Mucosa of descending colon (tissue), 3 donors: ENCODE data around the gene CRYBA2. TPM values are rescaled to one million over a fixed set of nuclear protein-coding genes. Genes with fewer than 3 reads are reported as not detected.

Experiments
- ATAC-seq: fragments of 200-7000 bp; cut with Tn5 transposase; one replicate; pipeline ENCODE4 v1.9.1; 2020; ENCODE audit warnings: mild to moderate bottlenecking, moderate library complexity
- DNase-seq, 3 donors: peaks; one replicate each; pipeline ENCODE4 v3.0.0-alpha.2; 2020
- H3K36me3 ChIP-seq: fragments of 200-600 bp; one replicate; pipeline ENCODE4 v1.8.0; 2021; ENCODE audit warnings: low read depth, mild to moderate bottlenecking
- H3K4me1 ChIP-seq: fragments of 200-600 bp; one replicate; pipeline ENCODE4 v1.8.0; 2021; ENCODE audit warnings: low read depth, mild to moderate bottlenecking
- H3K4me3 ChIP-seq: fragments of 200-600 bp; one replicate; pipeline ENCODE4 v1.8.0; 2021; ENCODE audit warnings: mild to moderate bottlenecking
- H3K9me3 ChIP-seq: fragments of 200-600 bp; one replicate; pipeline ENCODE4 v1.8.0; 2021; ENCODE audit warnings: mild to moderate bottlenecking
- intact Hi-C, 2 donors: fragments of 100-400 bp; cut with DNase I in 1 of 2; cut with micrococcal nuclease in 1 of 2; formaldehyde crosslinking; loops; one replicate each; pipeline versions ENCODE4 v1.11.0 to v1.11.1; 2022; cut with DNase I, micrococcal nuclease
- total RNA-seq, 3 donors: library from RNA; stranded (reverse); fragmentation: NEBNext Ultra II Directional in 2 of 3; extraction: Animal tissue kit (Norgen Biotek cat#: 25700) in 2 of 3; gene quantifications; one replicate each; pipeline versions ENCODE4 v1.2.1 to v1.2.4, GENCODE V29; 2021 to 2023
- TF ChIP-seq, protein P1 (sequence below): fragments of 200-600 bp; IDR thresholded peaks from one replicate; pipeline ENCODE4 v1.8.0; 2022; ENCODE audit warnings: antibody characterized with exemption, mild to moderate bottlenecking
- donor health status: DM: no; HTN: no; CAD: no; lungs with moderate emphysema.
- donor health status: DM: no; HTN: no; CAD: no.
- donor health status: DM: no; HTN: yes; CAD: no.

The CRYBA2 gene
- total RNA-seq, 3 donors from 2014 or later = 1.2 to 6.1 (median 5.0) TPM

DNA sequence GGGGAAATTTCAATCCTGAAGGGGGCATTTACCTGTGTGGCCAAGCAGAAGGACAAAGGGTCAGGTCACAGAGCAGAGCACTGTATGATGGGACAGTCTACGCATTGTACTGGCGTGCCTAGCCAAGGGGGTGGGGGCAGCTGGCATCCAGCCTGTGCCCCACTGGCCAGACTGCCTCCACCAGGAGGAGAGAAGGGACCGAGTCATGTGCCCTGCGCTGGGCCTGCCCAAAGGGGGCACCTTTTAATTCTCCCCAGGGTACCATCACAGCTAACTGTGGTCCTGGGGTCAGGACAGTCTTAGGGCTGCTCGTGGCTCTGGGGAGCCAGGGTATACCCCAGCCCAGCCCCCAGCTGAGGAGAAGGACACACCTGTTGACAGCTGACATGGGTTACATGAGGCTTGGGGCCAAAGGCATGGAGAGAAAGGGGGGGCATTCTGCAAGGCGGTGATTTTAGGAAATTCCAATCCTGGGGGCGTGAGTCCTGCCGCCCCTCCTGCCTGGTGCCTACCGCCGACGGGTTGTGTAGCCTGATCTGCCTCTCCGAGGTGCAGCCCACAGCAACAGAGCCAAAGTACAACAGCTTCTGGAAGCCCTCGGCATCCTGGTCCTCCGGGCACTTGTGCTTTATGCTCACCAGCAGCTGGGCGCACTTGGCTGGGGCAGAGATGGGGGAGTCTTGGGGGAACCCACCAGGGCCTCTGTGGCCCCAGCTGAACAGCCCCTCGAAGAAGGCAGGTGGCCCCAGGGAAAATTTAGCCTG lies 37.1 kb upstream of the CRYBA2 start:
- peak; percentile 5 for ATAC-seq
- intact Hi-C loops = loop anchor here in 1 of 2 donors (10.0 kb wide), 1 partner anchor 124 kb away; no protein-coding TSS in a partner anchor
- TF ChIP-seq, protein P1, sequence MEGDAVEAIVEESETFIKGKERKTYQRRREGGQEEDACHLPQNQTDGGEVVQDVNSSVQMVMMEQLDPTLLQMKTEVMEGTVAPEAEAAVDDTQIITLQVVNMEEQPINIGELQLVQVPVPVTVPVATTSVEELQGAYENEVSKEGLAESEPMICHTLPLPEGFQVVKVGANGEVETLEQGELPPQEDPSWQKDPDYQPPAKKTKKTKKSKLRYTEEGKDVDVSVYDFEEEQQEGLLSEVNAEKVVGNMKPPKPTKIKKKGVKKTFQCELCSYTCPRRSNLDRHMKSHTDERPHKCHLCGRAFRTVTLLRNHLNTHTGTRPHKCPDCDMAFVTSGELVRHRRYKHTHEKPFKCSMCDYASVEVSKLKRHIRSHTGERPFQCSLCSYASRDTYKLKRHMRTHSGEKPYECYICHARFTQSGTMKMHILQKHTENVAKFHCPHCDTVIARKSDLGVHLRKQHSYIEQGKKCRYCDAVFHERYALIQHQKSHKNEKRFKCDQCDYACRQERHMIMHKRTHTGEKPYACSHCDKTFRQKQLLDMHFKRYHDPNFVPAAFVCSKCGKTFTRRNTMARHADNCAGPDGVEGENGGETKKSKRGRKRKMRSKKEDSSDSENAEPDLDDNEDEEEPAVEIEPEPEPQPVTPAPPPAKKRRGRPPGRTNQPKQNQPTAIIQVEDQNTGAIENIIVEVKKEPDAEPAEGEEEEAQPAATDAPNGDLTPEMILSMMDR = no peak

DNA sequence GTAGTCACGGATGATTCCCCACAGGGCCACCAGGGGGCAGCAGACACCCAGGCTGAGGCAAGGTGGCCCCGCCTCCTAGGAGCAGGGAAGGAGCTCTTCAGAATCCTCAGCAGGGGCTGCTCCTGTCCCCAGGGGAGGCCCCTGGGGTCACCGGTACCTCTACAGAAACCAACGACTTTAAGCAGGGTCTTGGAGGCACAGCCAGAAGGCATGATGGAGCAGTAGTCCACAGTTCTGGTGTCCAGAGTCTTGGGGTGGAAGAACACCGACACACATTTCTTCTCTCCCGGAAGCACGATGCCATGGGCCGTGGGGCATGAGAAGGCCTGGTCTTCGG lies 36.6 kb upstream of the CRYBA2 start:
- Histone ChIP-seq H3K9me3 (no peaks in the 10 kb centered on the region), H3K4me1 (no peaks in the 10 kb centered on the region), H3K36me3 (no peaks in the 10 kb centered on the region), H3K4me3 (no peak overlapping the region)
- ATAC-seq (peak; percentile 98), DNase-seq (peak; percentile 80 to 91 (median 90))
- intact Hi-C loops = loop anchor here in 1 of 2 donors (10.0 kb wide), 1 partner anchor 125 kb away; no protein-coding TSS in a partner anchor
- TF ChIP-seq, protein P1 = peak; percentile 98

More for the DNA sequence above, 37.1 kb upstream of the CRYBA2 start:
- H3K9me3 ChIP-seq = no peaks in the 10 kb centered on the region
- H3K36me3 ChIP-seq = no peaks in the 10 kb centered on the region
- no peak for DNase-seq
- H3K4me1 ChIP-seq = no peaks in the 10 kb centered on the region
- H3K4me3 ChIP-seq = no peak overlapping the region

DNA sequence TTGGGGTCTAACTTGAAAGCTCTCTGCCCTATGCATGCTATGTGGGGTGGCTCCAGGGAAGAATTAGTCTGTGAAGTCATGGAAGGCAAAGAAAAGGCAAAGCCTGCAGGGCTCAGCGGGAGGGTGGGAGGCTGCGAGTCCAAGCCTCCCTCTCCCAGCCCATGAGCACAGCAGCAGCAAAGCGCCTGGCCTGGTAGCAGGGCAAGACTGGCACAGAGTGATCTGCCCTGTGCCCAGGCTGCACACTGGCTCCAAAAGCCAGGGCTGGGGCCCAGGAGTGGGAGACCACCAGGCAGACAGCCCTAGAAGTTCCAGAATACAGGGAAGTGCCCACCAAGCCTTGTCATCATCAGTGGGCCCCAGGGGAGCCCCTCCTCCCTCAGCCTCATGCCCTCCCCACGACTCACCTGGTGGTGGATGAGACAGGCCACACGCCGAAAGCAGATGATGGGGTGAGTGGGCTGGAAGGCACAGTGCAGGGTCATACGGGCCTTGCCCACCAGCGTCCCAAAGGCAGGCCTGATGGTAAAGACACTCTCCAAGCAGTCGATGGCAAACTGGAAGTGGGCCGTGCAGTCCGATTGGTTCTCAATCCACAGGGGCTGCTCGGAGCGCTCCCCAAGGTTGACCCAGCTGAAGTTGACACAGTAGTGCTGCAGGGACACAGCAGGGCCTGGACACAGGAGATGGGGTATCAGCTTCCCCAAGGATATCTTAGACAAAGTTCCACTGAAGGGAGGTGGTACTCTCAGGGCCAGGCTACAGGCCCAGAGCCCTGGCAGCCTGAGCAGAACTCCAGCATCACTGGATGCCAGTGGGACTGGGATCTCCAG lies 36.0 kb upstream of the CRYBA2 start:
- DNase-seq = no peak
- intact Hi-C loops = no loop called here
- H3K9me3 ChIP-seq = no peaks in the 10 kb centered on the region
- no peak overlapping the region for H3K4me3 ChIP-seq
- no peaks in the 10 kb centered on the region for H3K4me1 ChIP-seq
- ATAC-seq = no peak
- TF ChIP-seq, protein P1 = no peak
- no peaks in the 10 kb centered on the region for H3K36me3 ChIP-seq

DNA sequence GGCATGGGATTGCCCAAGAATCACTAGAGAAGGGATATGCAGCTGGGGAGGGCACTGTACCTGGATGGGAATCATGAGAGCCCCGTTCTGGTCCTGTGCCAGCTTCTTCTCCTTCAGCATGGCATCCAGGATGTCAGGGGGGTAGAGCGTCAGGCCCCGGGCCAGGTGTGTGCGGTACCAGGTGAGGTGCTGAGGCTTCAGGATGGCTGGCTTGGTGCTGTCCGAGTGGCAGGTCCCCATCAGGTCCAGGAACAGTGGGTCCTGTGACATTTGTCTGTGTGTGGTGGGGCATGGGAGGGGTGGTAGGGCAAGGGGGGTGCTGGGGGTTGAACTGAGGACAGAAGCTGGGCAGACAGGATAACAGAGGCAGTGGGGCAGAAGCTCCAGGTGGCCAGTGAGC lies 34.9 kb upstream of the CRYBA2 start:
- intact Hi-C loops = no loop called here
- DNase-seq (no peak), ATAC-seq (no peak)
- TF ChIP-seq, protein P1 = no peak
- H3K36me3 ChIP-seq = no peaks in the 10 kb centered on the region
- no peaks in the 10 kb centered on the region for H3K9me3 ChIP-seq
- no peaks in the 10 kb centered on the region for H3K4me1 ChIP-seq
- no peak overlapping the region for H3K4me3 ChIP-seq

DNA sequence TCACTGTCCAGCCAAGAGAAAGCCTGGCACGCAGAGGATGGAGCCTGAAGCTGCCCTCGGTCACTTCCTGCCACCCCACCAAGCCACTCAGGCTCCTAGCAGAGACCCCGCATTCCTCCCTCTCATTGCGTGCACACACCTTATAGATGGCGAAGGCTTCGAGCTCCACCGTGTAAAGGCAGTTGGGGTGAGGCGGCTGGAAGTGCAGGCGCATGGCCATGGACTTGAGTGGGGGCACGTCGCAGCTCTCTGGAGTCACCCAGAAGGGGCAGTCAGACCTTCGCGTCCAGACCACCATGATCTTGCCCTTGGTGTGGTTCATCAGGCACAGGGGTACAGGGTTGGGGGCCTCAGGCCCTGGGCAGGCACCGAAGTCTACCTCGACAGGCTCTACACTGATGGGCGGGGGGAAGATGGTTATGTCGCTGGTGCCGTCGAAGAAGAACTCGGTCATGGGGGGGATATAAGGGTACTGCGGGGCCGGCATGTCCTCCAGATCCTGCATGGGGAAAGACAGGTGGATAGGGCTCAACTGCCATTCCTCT lies 34.4 kb upstream of the CRYBA2 start:
- H3K4me1 ChIP-seq = no peaks in the 10 kb centered on the region
- no peaks in the 10 kb centered on the region for H3K9me3 ChIP-seq
- H3K36me3 ChIP-seq = no peaks in the 10 kb centered on the region
- ATAC-seq = no peak
- H3K4me3 ChIP-seq = no peak overlapping the region
- no peak for DNase-seq
- intact Hi-C loops = no loop called here
- TF ChIP-seq, protein P1 = no peak
